Measurements from ENCODE around the gene TDP1.
A peak's percentile ranks its signal among the peaks of the same experiment; 100 is the strongest.

The TDP1 gene

GRCh38 chr14:89947344-89947743 is 8.4 kb upstream of the TDP1 start:
- DNase-seq = no peak

GRCh38 chr14:89952576-89952975 is 3.2 kb upstream of the TDP1 start:
- no peak for DNase-seq

GRCh38 chr14:89953602-89954001 is 2.1 kb upstream of the TDP1 start:
- DNase-seq = no peak

- peak; percentile 72 for DNase-seq
Observed at GRCh38 chr14:89954070-89955021, 1.4 kb upstream of the TDP1 start, which contains the start of gene EFCAB11. EFCAB11 (minus strand) TSS chr14:89954730; CDS start chr14:89954660, 70 bp downstream.

GRCh38 chr14:89955022-89955744 is 544 bp upstream of the TDP1 start:
- DNase-seq = no peak

GRCh38 chr14:89956661-89957009 is 908 bp downstream of the TDP1 start:
- no peak for DNase-seq

GRCh38 chr14:89957376-89957775 is 1.6 kb downstream of the TDP1 start:
- no peak for DNase-seq

- DNase-seq = no peak
Observed at GRCh38 chr14:89957791-89958190, 2.1 kb downstream of the TDP1 start.

GRCh38 chr14:89958966-89959365 is 3.2 kb downstream of the TDP1 start:
- no peak for DNase-seq

GRCh38 chr14:89959853-89960445 is 4.2 kb downstream of the TDP1 start:
- DNase-seq = no peak

- no peak for DNase-seq
Observed at GRCh38 chr14:89960914-89961313, 5.2 kb downstream of the TDP1 start.

GRCh38 chr14:89963288-89963978 is 7.7 kb downstream of the TDP1 start:
- no peak for DNase-seq

GRCh38 chr14:89965839-89966238 is 10.1 kb downstream of the TDP1 start:
- no peak for DNase-seq

- no peak for DNase-seq
Observed at GRCh38 chr14:89973234-89973823, 17.6 kb downstream of the TDP1 start.

GRCh38 chr14:89977668-89978067 is 21.9 kb downstream of the TDP1 start:
- no peak for DNase-seq

GRCh38 chr14:89978656-89979055 is 22.9 kb downstream of the TDP1 start:
- no peak for DNase-seq

- DNase-seq = no peak
Observed at GRCh38 chr14:89983375-89983774, 27.6 kb downstream of the TDP1 start.

- no peak for DNase-seq
Observed at GRCh38 chr14:89986462-89987160, 30.9 kb downstream of the TDP1 start.

GRCh38 chr14:89987161-89987475 is 31.4 kb downstream of the TDP1 start:
- no peak for DNase-seq

- no peak for DNase-seq
Observed at GRCh38 chr14:89988787-89989186, 33.1 kb downstream of the TDP1 start.

- DNase-seq = no peak
Observed at GRCh38 chr14:89990218-89990617, 34.5 kb downstream of the TDP1 start.

All from activated gamma-delta T cell (primary cell).